VCaP (cell line): Measurements from ENCODE around the gene ALOXE3.

Source experiments
- H3K27ac ChIP-seq: fragments of 450-650 bp; 2 replicates; pipeline ENCODE4 v1.5.1; 2017
- CTCF ChIP-seq: fragments of 450-650 bp; conservative IDR thresholded peaks from 2 replicates; pipeline ENCODE4 v1.5.1; 2017; ENCODE audit warnings: mild to moderate bottlenecking, moderate library complexity

The ALOXE3 gene

GRCh38 chr17:8046306-8046928 is 71.9 kb downstream of the ALOXE3 start:
- TF ChIP-seq CTCF, result no peak
- H3K27ac ChIP-seq, result no peak overlapping the region
